ENCODE results near the gene ERMP1.
"Not testable (repeated sequence)": the region's sequence is repeated elsewhere in the genome, so short reads cannot be mapped to it uniquely, and the experiment has no call there.

ERMP1 gene

DNA sequence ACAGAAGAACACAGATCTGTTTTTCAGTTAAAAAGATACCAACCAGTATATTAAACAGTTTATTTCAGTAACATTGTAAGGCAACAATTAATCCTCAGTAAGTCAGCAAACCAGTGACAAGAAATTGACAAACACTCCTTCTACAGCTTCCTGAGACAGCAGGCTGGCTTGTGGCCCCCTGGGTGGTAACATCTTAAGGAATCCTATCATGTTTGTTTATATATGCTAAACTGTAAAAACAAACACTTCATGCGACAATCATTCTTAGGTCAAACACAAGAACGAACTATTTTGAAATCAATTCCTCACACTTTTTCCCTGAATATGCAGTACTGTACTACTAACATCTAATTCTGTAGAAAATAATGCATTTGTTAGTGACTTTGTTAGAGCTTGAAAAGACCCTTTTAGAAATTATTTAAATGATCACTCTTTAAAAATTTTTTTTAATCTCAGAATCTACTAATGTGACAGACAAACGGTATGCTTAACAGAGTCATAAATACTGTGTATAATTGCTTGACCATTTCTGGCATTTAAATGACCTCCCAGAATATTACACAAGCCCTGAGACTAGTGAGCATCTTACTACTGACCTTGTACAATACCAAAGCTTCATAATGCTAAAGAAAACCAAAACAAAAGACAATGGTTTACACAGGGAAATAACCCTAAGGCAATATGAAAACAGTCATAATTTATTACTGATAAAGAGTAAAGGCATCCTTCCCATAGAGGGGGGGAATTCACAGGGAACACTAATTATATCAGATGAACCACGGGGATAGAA, 48.2 kb downstream of the ERMP1 start:
- peaks cover 2% of the 10 kb centered on the region for H3K79me2 ChIP-seq
- H3K4me1 ChIP-seq: peaks cover 2% of the 10 kb centered on the region
- TF ChIP-seq, protein P1, sequence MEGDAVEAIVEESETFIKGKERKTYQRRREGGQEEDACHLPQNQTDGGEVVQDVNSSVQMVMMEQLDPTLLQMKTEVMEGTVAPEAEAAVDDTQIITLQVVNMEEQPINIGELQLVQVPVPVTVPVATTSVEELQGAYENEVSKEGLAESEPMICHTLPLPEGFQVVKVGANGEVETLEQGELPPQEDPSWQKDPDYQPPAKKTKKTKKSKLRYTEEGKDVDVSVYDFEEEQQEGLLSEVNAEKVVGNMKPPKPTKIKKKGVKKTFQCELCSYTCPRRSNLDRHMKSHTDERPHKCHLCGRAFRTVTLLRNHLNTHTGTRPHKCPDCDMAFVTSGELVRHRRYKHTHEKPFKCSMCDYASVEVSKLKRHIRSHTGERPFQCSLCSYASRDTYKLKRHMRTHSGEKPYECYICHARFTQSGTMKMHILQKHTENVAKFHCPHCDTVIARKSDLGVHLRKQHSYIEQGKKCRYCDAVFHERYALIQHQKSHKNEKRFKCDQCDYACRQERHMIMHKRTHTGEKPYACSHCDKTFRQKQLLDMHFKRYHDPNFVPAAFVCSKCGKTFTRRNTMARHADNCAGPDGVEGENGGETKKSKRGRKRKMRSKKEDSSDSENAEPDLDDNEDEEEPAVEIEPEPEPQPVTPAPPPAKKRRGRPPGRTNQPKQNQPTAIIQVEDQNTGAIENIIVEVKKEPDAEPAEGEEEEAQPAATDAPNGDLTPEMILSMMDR (IDR thresholded peaks at IDR 0.05): no peak
- H3K27me3 ChIP-seq (ENCODE audit: control insufficient read depth, insufficient read depth, low read length): no peaks in the 10 kb centered on the region
- no peak overlapping the region for H3K9ac ChIP-seq
- H3K4me3 ChIP-seq (ENCODE audit: low read depth, low read length): no peak overlapping the region
- H3K9me3 ChIP-seq (ENCODE audit: control insufficient read depth, low read length): no peaks in the 10 kb centered on the region
- no peak overlapping the region for H2AFZ ChIP-seq
- H3K4me2 ChIP-seq (ENCODE audit: low read length): no peak overlapping the region
- no peak overlapping the region for H3K27ac ChIP-seq
- H3K36me3 ChIP-seq (ENCODE audit: control insufficient read depth, insufficient read depth, low read length): no peaks in the 10 kb centered on the region

DNA sequence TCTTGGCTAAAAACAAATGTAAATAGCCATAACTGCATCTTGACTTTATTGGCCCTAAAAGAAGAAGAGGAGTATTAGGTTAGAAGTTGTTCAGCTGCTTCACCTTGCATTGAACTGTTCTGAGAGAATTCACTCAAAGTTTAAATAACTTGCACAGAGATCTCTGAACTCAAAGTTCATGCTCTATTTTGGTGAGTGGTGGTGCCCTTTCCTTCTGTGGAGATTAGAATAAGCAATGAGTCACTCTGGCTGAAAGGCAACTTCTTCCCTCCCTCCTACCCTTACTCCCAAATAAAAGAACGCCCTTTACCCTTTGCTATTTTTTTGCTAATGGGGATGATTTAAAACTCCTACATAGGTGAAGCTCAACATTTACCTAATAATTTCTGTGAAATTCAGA, 48.9 kb downstream of the ERMP1 start:
- peaks cover 2% of the 10 kb centered on the region for H3K4me1 ChIP-seq
- no peaks in the 10 kb centered on the region for H3K9me3 ChIP-seq (ENCODE audit: control insufficient read depth, low read length)
- no peak overlapping the region for H3K4me3 ChIP-seq (ENCODE audit: low read depth, low read length)
- H3K4me2 ChIP-seq (ENCODE audit: low read length): no peak overlapping the region
- TF ChIP-seq, protein P1 (IDR thresholded peaks at IDR 0.05): no peak
- no peak overlapping the region for H3K9ac ChIP-seq
- H2AFZ ChIP-seq: no peak overlapping the region
- H3K79me2 ChIP-seq: no peaks in the 10 kb centered on the region
- no peaks in the 10 kb centered on the region for H3K36me3 ChIP-seq (ENCODE audit: control insufficient read depth, insufficient read depth, low read length)
- H3K27ac ChIP-seq: no peak overlapping the region
- no peaks in the 10 kb centered on the region for H3K27me3 ChIP-seq (ENCODE audit: control insufficient read depth, insufficient read depth, low read length)

DNA sequence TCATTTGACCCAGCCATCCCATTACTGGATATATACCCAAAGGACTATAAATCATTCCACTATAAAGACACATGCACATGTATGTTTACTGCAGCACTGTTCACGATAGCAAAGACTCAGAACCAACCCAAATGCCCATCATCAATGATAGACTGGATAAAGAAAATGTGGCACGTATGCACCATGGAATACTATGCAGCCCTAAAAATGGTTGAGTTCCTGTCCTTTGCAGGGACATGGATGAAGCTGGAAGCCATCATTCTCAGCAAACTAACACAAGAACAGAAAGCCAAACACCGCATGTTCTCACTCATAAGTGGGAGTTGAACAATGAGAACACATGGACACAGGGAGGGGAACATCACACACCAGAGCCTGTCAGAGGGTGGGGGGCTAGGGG, 49.5 kb downstream of the ERMP1 start:
- H3K79me2 ChIP-seq; H3K9ac ChIP-seq; H3K27me3 ChIP-seq (ENCODE audit: control insufficient read depth, insufficient read depth, low read length); H3K27ac ChIP-seq; H3K4me3 ChIP-seq (ENCODE audit: low read depth, low read length); H3K9me3 ChIP-seq (ENCODE audit: control insufficient read depth, low read length); H3K36me3 ChIP-seq (ENCODE audit: control insufficient read depth, insufficient read depth, low read length); H2AFZ ChIP-seq; H3K4me1 ChIP-seq; H3K4me2 ChIP-seq (ENCODE audit: low read length): not testable (repeated sequence)

DNA sequence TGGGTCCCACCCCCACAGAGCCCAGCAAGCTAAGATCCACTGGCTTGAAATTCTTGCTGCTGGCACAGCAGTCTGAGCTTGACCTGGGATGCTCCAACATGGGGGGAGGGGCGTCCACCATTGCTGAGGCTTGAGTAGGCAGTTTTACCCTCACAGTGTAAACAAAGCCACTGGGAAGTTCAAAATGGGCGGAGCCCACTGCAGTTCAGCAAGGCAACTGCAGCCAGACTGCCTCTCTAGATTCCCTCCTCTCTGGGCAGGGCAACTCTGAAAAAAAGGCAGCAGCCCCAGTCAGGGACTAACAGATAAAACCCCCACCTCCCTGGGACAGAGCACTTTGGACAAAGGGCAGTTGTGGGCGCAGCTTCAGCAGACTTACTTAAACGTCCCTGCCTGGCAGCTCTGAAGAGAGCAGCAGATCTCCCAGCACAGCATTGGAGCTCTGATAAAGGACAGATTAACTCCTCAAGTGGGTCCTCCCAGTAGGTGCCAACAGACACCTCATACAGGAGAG, 53.2 kb downstream of the ERMP1 start:
- not testable (repeated sequence) for H3K27ac ChIP-seq; H3K79me2 ChIP-seq; H3K4me1 ChIP-seq; H3K9ac ChIP-seq; H3K4me2 ChIP-seq (ENCODE audit: low read length); H2AFZ ChIP-seq; H3K4me3 ChIP-seq (ENCODE audit: low read depth, low read length); H3K36me3 ChIP-seq (ENCODE audit: control insufficient read depth, insufficient read depth, low read length); H3K9me3 ChIP-seq (ENCODE audit: control insufficient read depth, low read length); H3K27me3 ChIP-seq (ENCODE audit: control insufficient read depth, insufficient read depth, low read length)

DNA sequence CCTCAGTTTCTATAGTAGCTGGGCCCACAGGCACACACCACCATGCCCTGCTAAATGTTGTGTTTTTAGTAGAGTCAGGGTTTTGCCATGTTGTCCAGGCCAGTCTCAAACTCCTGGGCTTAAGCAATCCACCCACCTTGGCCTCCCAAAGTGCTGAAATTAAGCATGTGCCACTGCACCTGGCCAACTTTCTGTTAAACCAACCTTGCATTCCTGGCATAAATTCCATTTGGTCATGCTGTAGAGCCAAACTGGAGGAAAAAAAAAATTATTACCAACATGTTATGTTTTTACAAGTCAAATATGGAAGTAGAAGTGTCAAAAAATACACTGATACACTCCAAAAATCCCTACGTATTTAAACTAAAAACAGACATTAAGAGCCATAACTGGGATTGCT, 54.1 kb downstream of the ERMP1 start:
- Histone ChIP-seq H3K36me3 (ENCODE audit: control insufficient read depth, insufficient read depth, low read length) (no peaks in the 10 kb centered on the region), H3K4me3 (ENCODE audit: low read depth, low read length) (no peak overlapping the region), H3K27ac (no peak overlapping the region), H3K9me3 (ENCODE audit: control insufficient read depth, low read length) (no peaks in the 10 kb centered on the region), H3K79me2 (no peaks in the 10 kb centered on the region), H3K4me2 (ENCODE audit: low read length) (no peak overlapping the region), H3K27me3 (ENCODE audit: control insufficient read depth, insufficient read depth, low read length) (no peaks in the 10 kb centered on the region), H2AFZ (no peak overlapping the region), H3K4me1 (no peaks in the 10 kb centered on the region), H3K9ac (no peak overlapping the region)
- TF ChIP-seq, protein P1 (IDR thresholded peaks at IDR 0.05): no peak

Measured in parathyroid adenoma (tissue), 2 donors.